ENCODE results near the gene NALCN.

NALCN gene

GRCh38 chr13:101416181-101417042 lies at the start of gene NALCN:
NALCN (minus strand) TSS chr13:101416508; CDS start chr13:101399126, 17,382 bp downstream.
- peak; percentile 23 for DNase-seq

GRCh38 chr13:101465877-101466276 lies 49.6 kb upstream of the NALCN start:
- peak; percentile 51 for DNase-seq

GRCh38 chr13:101457176-101457575 lies 40.9 kb upstream of the NALCN start:
- DNase-seq: no peak

- peak; percentile 95 for DNase-seq
These were observed 39.6 kb upstream of the NALCN start for GRCh38 chr13:101455863-101456262.

GRCh38 chr13:101454767-101455166 lies 38.5 kb upstream of the NALCN start:
- DNase-seq: peak; percentile 31

- peak; percentile 27 for DNase-seq
These were observed 37.5 kb upstream of the NALCN start for GRCh38 chr13:101453784-101454201.

- DNase-seq: peak; percentile 25
These were observed 36.5 kb upstream of the NALCN start, which contains the start of gene ITGBL1 for GRCh38 chr13:101452519-101453485. ITGBL1 (plus strand) TSS chr13:101452675; CDS start chr13:101452834, 159 bp downstream.

- no peak for DNase-seq
These were observed 35.3 kb upstream of the NALCN start for GRCh38 chr13:101451641-101452040.

GRCh38 chr13:101450749-101451130 lies 34.4 kb upstream of the NALCN start:
- no peak for DNase-seq

GRCh38 chr13:101449790-101450748 lies 33.8 kb upstream of the NALCN start:
- peak; percentile 96 for DNase-seq

- DNase-seq: no peak
These were observed 31.5 kb upstream of the NALCN start for GRCh38 chr13:101447852-101448251.

GRCh38 chr13:101434486-101434885 lies 18.2 kb upstream of the NALCN start:
- DNase-seq: no peak

GRCh38 chr13:101433895-101434294 lies 17.6 kb upstream of the NALCN start:
- no peak for DNase-seq

GRCh38 chr13:101429733-101430132 lies 13.4 kb upstream of the NALCN start:
- no peak for DNase-seq

GRCh38 chr13:101425623-101426022 lies 9.3 kb upstream of the NALCN start:
- no peak for DNase-seq

GRCh38 chr13:101425156-101425471 lies 8.8 kb upstream of the NALCN start:
- DNase-seq: no peak

- no peak for DNase-seq
These were observed 8.3 kb upstream of the NALCN start for GRCh38 chr13:101424381-101425155.

GRCh38 chr13:101423872-101424271 lies 7.6 kb upstream of the NALCN start:
- no peak for DNase-seq

GRCh38 chr13:101417501-101417900 lies 1.2 kb upstream of the NALCN start:
- DNase-seq: no peak

- DNase-seq: peak; percentile 52
These were observed 717 bp upstream of the NALCN start for GRCh38 chr13:101417043-101417406.

GRCh38 chr13:101415358-101416174 lies 742 bp downstream of the NALCN start:
- DNase-seq: no peak

All from HCEC 1CT (cell line).